Activated CD8-positive, alpha-beta T cell treated with anti-CD3 and anti-CD28 coated beads for 36 hours (primary cell): ENCODE results near the gene GTF2H3. TPM values are rescaled to one million over a fixed set of nuclear protein-coding genes. Genes with fewer than 3 reads are reported as not detected.

Source experiments
- ATAC-seq: fragments of 200-7000 bp; cut with Tn5 transposase; one replicate; pipeline ENCODE4 v1.10.0; 2021; ENCODE audit warnings: mild to moderate bottlenecking, moderate library complexity
- CTCF ChIA-PET: fragments of 350-600 bp; sonication (Branson Sonifier 250); formaldehyde crosslinking; loops from one replicate; lab custom pipeline; 2021; ENCODE audit warnings: antibody characterized with exemption; lab: Charles Lee
- POLR2A ChIA-PET: fragments of 350-600 bp; sonication (Branson Sonifier 250); formaldehyde crosslinking; loops from one replicate; lab custom pipeline; 2021; ENCODE audit warnings: antibody characterized with exemption; lab: Charles Lee
- DNase-seq: peaks from one replicate; pipeline ENCODE4 v3.0.0-alpha.2; 2020
- H3K27ac Mint-ChIP-seq: one replicate; pipeline ENCODE4 v1.8.0; 2021; ENCODE audit warnings: mild to moderate bottlenecking, mixed read lengths
- H3K27me3 Mint-ChIP-seq: one replicate; pipeline ENCODE4 v1.8.0; 2021; ENCODE audit warnings: mixed read lengths
- H3K36me3 Mint-ChIP-seq: one replicate; pipeline ENCODE4 v1.8.0; 2021; ENCODE audit warnings: low read depth, mixed read lengths
- H3K4me1 Mint-ChIP-seq: one replicate; pipeline ENCODE4 v1.8.0; 2021; ENCODE audit warnings: low read depth, mixed read lengths
- H3K4me3 Mint-ChIP-seq: one replicate; pipeline ENCODE4 v1.8.0; 2021; ENCODE audit warnings: mild to moderate bottlenecking, moderate library complexity, mixed read lengths
- H3K9me3 Mint-ChIP-seq: one replicate; pipeline ENCODE4 v1.8.0; 2021; ENCODE audit warnings: mixed read lengths
- intact Hi-C: fragments of 100-400 bp; cut with micrococcal nuclease; formaldehyde crosslinking; loops from one replicate; pipeline ENCODE4 v1.10.0; 2022
- total RNA-seq, 2 experiments: library from RNA; stranded (reverse); gene quantifications; one replicate each; pipeline ENCODE4 v1.2.3, GENCODE V29; 2021
- TF ChIP-seq, protein P1 (sequence below): fragments of 200-600 bp; IDR thresholded peaks from one replicate; pipeline ENCODE4 v1.8.0; 2022; ENCODE audit warnings: antibody characterized with exemption, mild to moderate bottlenecking

GTF2H3 gene
- total RNA-seq, 2 experiments from 2014 or later: 78.6 to 80.0 TPM

DNA sequence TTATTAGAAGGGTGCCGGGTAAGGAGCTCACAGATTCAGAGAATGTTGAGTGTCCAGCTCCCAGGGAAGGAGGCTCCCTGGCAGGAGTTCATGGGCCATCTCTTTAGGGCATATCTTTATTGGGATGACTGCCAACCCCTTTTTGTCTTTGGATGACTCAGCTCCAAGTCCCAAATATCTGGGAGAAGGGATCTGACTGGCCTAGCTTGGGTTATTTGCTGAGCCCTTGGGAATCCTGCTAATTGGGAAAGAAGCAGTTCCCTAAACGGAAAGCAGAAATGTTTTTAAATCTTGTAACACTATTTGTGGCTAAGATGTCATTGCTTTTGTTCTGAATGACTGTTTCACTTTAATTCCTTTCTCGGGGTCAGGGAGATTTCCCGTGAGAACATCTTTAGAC, 19.1 kb upstream of the GTF2H3 start:
- ChIA-PET CTCF (no interaction called here), POLR2A (interaction anchor here (2.4 kb wide), 1 partner anchor 12 kb away, joined by 9 read pairs; the partner anchor contains the start of gene DDX55)
- ATAC-seq: no peak
- intact Hi-C loops: no loop called here
- Mint-ChIP-seq H3K4me1 (peaks cover 2% of the 10 kb centered on the region), H3K9me3 (no peaks in the 10 kb centered on the region), H3K4me3 (no peak overlapping the region), H3K36me3 (peaks cover 66% of the 10 kb centered on the region), H3K27me3 (no peaks in the 10 kb centered on the region), H3K27ac (no peak overlapping the region)
- TF ChIP-seq, protein P1, sequence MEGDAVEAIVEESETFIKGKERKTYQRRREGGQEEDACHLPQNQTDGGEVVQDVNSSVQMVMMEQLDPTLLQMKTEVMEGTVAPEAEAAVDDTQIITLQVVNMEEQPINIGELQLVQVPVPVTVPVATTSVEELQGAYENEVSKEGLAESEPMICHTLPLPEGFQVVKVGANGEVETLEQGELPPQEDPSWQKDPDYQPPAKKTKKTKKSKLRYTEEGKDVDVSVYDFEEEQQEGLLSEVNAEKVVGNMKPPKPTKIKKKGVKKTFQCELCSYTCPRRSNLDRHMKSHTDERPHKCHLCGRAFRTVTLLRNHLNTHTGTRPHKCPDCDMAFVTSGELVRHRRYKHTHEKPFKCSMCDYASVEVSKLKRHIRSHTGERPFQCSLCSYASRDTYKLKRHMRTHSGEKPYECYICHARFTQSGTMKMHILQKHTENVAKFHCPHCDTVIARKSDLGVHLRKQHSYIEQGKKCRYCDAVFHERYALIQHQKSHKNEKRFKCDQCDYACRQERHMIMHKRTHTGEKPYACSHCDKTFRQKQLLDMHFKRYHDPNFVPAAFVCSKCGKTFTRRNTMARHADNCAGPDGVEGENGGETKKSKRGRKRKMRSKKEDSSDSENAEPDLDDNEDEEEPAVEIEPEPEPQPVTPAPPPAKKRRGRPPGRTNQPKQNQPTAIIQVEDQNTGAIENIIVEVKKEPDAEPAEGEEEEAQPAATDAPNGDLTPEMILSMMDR: no peak
- no peak for DNase-seq

- Mint-ChIP-seq H3K9me3 (no peaks in the 10 kb centered on the region), H3K27me3 (no peaks in the 10 kb centered on the region), H3K4me1 (peaks cover 1% of the 10 kb centered on the region), H3K27ac (no peak overlapping the region), H3K36me3 (peaks cover 72% of the 10 kb centered on the region), H3K4me3 (no peak overlapping the region)
- no peak for ATAC-seq
- ChIA-PET CTCF (interaction anchor here (1.0 to 1.4 kb wide), 2 partner anchors 10 to 57 kb away, joined by 3 to 5 read pairs; no protein-coding TSS in a partner anchor), POLR2A (interaction anchor here (1.2 kb wide), 1 partner anchor 15 kb away, joined by 5 read pairs; the partner anchor contains the start of gene DDX55)
- no peak for DNase-seq
- intact Hi-C loops: no loop called here
- TF ChIP-seq, protein P1: no peak
Measured at GRCh38 chr12:123617144-123617543, 16.5 kb upstream of the GTF2H3 start.

DNA sequence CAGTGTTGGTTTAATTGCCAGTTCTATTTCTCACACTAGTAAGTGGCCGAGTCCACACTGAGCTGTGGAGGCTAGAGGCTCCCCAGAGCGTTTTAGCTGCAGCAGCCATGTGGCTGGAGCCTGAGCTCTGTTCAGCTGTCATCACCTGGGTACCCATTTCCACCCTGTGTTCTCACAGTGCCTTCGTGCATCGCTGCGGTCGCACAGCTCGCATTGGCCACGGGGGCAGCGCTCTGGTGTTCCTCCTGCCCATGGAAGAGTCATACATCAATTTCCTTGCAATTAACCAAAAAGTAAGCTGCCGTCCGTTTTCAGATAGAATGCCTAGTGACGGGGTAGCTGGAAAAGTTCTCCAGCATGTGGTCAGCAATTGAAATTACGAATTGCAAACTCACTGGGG, 16.0 kb upstream of the GTF2H3 start:
- intact Hi-C loops: no loop called here
- TF ChIP-seq, protein P1: no peak
- H3K27ac Mint-ChIP-seq: no peak overlapping the region
- H3K27me3 Mint-ChIP-seq: no peaks in the 10 kb centered on the region
- no peak for ATAC-seq
- H3K9me3 Mint-ChIP-seq: no peaks in the 10 kb centered on the region
- no peaks in the 10 kb centered on the region for H3K4me1 Mint-ChIP-seq
- peaks cover 71% of the 10 kb centered on the region for H3K36me3 Mint-ChIP-seq
- ChIA-PET POLR2A (interaction anchor here (1.2 to 1.7 kb wide), 2 partner anchors 15 to 34 kb away, joined by 4 to 5 read pairs; partner anchors contain the start of genes DDX55 and TMED2), CTCF (interaction anchor here (1.0 to 1.4 kb wide), 2 partner anchors 10 to 57 kb away, joined by 3 to 5 read pairs; no protein-coding TSS in a partner anchor)
- no peak overlapping the region for H3K4me3 Mint-ChIP-seq
- DNase-seq: no peak

DNA sequence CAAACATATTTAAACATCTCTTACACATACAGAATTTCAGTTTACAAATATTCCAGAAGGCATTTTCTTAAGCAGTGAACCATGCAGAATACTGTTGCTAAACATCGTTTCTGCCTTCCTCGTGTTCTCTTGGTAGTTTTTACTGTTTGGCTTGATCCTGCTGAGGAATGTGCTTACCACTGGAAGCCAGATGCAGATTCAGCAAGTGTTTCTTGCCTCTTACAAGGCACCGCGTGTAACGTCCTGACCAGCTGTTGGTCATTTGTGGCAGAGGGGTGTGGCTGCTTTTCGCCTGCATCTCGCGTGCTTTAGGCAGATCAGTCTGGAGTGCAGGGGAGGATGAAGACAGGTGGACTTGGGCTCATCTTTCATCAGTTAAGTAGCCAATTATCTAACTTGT, 12.5 kb upstream of the GTF2H3 start:
- no peaks in the 10 kb centered on the region for H3K4me1 Mint-ChIP-seq
- ChIA-PET POLR2A (interaction anchor here (1.2 to 2.9 kb wide), 6 partner anchors 9 to 379 kb away, joined by 3 to 16 read pairs (median 11); partner anchors contain the start of gene DDX55), CTCF (interaction anchor here (1.7 kb wide), 1 partner anchor 19 kb away, joined by 3 read pairs; the partner anchor contains the start of gene DDX55)
- H3K36me3 Mint-ChIP-seq: peaks cover 60% of the 10 kb centered on the region
- DNase-seq (no peak), ATAC-seq (no peak)
- intact Hi-C loops: no loop called here
- no peaks in the 10 kb centered on the region for H3K27me3 Mint-ChIP-seq
- no peak overlapping the region for H3K4me3 Mint-ChIP-seq
- TF ChIP-seq, protein P1: no peak
- no peaks in the 10 kb centered on the region for H3K9me3 Mint-ChIP-seq
- no peak overlapping the region for H3K27ac Mint-ChIP-seq
